Activated CD4-positive, CD25-positive, alpha-beta regulatory T cell treated with anti-CD3 and anti-CD28 coated beads, Interleukin-2, amount 50 U/mL, for 72 hours (primary cell): Measurements from ENCODE around the gene LTB4R.

ENCODE experiments used
- DNase-seq: peaks from one replicate; pipeline ENCODE4 v3.0.0; 2021

Gene LTB4R, protein sequence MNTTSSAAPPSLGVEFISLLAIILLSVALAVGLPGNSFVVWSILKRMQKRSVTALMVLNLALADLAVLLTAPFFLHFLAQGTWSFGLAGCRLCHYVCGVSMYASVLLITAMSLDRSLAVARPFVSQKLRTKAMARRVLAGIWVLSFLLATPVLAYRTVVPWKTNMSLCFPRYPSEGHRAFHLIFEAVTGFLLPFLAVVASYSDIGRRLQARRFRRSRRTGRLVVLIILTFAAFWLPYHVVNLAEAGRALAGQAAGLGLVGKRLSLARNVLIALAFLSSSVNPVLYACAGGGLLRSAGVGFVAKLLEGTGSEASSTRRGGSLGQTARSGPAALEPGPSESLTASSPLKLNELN

DNA sequence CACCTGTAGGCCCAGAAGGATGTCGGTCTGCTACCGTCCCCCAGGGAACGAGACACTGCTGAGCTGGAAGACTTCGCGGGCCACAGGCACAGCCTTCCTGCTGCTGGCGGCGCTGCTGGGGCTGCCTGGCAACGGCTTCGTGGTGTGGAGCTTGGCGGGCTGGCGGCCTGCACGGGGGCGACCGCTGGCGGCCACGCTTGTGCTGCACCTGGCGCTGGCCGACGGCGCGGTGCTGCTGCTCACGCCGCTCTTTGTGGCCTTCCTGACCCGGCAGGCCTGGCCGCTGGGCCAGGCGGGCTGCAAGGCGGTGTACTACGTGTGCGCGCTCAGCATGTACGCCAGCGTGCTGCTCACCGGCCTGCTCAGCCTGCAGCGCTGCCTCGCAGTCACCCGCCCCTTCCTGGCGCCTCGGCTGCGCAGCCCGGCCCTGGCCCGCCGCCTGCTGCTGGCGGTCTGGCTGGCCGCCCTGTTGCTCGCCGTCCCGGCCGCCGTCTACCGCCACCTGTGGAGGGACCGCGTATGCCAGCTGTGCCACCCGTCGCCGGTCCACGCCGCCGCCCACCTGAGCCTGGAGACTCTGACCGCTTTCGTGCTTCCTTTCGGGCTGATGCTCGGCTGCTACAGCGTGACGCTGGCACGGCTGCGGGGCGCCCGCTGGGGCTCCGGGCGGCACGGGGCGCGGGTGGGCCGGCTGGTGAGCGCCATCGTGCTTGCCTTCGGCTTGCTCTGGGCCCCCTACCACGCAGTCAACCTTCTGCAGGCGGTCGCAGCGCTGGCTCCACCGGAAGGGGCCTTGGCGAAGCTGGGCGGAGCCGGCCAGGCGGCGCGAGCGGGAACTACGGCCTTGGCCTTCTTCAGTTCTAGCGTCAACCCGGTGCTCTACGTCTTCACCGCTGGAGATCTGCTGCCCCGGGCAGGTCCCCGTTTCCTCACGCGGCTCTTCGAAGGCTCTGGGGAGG lies at the start of gene LTB4R:
Gene LTB4R, plus strand, starts transcription at position 857 of the 959 bp plus-strand sequence. CDS start 4,150 bp downstream, outside the sequence.
- DNase-seq: peak; percentile 73

DNA sequence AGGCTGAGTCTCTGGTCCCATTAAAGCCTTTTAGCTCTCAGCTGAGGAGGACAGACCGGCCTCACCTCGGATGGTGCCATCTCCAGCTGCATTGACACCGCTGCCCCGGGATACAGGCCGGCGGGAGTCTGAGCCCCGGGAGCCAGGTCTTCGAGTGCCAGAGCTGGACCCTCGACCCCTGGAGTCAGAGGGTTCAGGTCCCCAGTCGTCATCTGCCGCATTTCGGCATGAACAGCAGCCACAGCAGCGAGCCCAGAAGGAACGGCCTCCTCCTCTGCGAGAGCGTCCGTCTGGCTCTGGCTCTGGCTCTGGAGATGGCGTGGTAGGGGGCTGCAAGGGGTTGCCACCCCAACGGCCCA lies 49.4 kb upstream of the LTB4R start:
- no peak for DNase-seq

DNA sequence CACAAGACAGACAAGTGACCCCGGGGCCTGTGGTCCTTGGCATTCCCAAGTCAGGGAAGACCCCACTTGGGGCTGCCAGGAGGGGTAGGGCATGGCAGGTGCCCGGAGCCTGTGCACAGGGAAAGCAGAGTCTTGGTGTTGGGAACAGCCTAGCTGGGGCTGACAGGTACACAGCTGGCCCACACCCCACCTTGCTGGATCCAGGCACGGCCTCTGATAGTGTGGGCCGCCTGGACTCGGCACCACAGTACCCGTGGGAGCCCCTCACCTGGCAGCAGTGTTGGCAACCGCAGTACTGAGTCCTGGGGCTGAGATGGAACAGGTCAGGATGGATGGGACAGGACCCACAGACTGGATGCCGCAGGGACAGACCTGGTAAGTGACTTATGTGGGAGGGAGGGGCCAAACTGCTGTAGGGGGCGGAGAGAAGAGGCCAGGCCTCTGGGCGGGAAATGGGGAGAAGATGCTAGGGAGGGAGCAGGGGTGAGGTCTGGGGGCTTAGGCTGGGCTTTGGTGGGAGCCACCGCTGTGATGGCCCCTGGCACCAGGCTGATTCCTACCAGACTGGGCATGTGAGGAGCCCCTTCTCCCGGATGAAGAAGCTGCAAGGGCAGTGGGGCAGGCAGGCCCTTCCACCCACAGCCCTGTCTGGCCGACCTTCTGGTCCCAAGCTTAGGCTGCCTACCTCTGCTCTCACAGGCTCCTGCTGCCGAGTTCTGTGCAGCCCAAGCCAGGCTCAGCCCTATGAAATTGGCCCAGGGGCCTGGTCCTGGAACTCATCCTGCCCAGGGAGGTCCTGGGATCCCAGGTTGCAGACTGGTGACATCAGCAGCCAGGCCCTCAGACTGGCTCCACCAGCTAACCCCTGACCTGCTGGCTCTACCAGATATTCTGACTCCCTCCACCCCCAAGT lies 48.2 kb upstream of the LTB4R start, which contains the start of gene TGM1:
Gene TGM1, minus strand, starts transcription at position 357 of the 913 bp plus-strand sequence. CDS start 825 bp downstream, outside the sequence.
- DNase-seq: no peak

DNA sequence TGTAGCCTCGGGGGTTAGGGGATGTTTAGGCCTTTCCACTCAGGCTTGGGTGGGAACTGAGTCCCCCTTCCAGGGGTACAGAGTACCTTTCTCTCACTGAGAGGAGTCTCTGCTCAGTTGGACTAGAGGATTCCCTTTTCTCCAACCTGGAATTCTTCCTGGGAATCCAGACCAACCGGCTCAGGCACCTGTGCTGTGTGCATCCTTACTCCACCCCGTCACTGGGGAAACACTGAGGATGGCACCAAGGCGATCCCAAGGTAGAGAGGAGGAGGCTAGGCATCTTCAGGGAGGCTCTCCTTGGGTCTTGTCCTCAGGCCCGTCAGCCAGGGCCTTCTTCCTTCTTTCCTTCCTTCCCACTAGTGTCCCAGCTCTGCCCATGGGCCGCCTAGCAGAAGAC lies 47.5 kb upstream of the LTB4R start:
- DNase-seq: no peak

DNA sequence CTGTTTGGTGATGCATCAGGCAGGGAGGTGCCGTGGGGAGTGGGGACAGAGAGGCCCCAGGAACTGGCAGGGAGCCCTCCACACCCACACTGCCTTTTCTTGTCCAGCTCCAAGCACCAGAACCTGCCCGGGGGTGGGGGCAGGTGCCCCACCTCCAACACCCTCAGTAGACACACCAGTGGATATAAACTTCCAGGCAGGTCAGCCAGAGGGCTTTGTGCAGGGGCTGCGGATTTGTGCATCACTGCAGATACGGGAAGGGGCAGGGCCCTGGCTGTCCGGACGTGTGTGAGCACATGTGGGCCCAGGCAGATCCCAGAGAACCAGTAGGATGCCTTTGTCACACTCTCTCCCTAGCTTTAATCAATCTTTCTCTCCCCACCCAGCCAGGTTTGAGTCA lies 47.0 kb upstream of the LTB4R start:
- DNase-seq: no peak

DNA sequence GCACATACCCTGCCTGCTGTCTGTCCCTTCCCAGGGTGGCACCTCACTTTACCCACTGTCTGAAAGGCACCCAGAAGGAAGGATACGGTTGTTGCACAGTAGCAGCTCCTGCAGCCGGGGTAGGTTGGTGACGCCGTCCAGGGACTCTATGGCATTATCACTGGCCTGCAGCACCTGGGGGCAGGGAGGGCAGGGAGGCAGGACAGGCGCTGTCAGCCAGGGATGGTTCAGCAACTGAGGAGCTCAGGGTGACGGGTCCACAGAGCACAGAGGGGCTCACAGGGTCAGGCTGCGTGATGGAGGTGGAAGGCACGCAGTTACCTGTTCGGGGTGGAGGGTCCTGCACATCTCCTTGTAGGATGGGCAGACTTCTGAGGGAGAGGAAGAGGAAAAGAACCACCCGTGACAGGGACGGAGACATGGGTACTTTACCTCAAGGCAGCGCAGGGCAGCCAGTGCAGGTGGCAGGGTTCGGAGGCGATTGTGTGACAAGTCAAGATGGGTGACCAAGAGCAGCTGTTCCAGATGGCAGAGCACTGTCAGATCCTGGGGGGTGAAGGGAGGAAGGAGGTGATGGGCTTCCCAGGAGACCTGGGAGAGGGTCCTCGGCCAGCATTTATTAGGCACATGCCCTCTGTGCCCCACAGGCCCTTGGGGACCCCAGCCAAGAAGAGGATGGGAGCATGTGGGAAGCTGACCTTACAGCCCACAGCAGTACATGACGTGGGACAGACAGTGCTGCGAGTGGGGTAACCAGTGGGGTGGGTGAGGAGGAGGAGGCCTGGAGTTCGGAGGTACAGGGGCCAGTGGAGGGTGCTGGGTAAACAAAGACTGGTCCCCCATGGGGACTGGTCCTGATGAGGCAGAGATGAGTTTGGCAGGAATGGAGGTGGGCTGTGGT lies 44.7 kb upstream of the LTB4R start:
- no peak for DNase-seq

DNA sequence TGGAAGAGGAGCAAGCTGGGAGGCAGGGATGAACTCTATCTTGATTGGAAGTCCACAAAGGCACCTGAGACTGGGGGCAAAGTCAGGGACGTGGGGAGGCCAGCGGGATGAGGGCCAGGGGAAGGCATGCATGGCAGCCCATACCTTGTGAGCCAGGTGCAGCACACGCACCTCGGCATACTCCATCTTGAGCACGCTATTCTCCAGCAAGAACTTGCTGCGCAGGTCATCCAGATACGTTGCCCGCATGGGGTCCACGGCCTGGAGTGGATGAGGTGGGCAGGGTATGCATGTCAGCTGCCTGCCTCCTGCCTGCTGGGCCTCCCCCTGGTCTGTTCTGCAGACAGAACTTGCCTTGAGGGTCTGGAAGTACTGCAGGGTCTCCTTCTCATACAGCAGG lies 43.8 kb upstream of the LTB4R start:
- no peak for DNase-seq

DNA sequence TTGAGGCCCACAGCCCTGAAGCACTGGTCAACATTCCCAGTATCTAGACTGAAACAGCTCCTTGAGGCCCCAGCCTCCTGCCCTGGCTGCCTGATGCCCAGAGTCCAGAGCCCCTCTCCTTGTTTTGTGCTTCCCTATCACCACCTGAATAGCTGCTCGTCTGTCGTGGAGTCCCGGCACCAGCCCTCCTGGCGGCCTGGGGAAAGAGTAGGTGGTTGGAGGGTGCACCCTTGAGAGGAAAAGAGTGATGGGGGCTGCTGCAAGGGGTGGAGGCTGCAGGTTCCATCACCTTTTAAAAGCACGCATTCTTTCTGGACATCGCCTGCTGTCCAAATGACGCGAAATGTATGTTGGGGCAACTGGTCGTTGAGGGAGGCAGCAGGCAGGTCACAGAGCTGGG lies 43.1 kb upstream of the LTB4R start:
- DNase-seq: no peak

DNA sequence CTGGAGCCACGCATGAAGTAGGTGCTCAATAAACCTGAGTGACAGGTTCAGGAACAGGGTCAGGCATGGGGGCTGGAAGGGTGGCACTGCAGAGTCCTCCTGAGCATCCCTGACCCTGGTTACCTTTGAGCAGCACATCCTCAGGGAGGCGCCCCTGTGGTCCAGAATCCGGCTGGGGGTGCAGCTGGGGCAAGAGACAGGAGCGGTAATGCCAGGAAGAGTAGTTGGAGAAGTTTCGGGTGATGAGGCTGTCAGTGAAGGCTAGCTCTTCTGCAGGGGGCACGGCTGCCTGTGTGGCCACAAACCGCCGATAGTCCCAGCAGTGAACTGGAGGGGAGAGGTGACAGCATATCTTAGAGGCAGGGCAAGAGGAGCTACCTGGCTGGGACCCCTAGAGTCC lies 41.9 kb upstream of the LTB4R start:
- no peak for DNase-seq

DNA sequence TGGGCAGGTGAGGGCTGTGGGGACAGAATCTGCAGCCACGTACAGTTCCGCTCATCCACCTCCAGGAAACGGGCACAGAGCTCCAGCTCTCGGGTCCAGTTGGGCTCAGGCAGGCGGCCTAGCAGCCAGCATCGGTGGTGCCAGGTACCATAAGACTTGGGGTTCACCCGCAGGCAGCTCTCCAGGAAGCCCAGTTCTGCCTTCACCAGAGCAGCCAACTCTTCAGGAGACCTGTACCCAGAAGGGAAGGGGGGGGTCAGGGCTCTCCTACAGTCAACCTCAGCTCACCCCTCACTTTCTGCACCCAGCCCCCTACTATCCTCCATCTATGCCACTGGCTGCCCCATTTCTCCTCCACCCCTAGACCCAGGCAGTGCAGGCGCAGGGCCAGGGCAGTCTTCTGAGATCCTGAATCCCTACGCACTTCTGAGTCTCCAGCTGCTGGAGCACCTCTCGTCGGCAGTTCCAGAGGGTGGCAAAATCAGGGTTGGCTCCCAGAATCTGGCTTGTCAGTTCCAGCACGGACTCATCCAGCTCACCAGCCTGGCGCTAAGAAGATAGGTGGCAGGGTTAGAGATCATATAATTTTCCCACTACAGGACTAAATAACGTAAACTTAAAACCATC lies 41.3 kb upstream of the LTB4R start:
- DNase-seq: no peak

DNA sequence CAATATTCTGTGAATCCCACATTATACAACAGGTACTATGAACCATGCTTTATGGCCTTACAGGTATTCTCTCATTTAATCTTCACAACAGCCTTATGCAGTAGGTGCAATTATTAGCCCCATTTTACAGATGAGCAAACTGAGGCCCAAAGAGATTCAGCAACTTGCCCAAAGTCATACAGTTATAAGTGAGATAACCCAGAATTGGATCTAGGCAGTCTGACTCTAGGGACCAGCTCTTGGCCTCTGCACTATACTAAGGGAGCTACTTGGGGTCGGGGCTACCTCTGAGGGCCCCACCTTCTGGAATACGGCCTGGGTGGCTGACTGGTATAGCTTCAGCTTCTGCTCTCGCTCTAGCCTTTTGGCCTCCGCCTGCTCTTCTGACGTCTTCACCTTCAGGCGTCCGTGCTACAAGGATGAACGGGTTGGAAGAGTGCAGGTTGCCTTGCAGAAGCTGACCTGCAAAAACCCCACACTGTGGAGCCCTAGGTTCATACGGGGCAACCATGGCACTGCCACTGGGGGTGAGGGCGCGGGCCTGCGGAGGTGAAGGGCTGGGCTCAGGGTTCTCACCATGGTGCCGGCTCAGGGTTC lies 40.7 kb upstream of the LTB4R start:
- no peak for DNase-seq

DNA sequence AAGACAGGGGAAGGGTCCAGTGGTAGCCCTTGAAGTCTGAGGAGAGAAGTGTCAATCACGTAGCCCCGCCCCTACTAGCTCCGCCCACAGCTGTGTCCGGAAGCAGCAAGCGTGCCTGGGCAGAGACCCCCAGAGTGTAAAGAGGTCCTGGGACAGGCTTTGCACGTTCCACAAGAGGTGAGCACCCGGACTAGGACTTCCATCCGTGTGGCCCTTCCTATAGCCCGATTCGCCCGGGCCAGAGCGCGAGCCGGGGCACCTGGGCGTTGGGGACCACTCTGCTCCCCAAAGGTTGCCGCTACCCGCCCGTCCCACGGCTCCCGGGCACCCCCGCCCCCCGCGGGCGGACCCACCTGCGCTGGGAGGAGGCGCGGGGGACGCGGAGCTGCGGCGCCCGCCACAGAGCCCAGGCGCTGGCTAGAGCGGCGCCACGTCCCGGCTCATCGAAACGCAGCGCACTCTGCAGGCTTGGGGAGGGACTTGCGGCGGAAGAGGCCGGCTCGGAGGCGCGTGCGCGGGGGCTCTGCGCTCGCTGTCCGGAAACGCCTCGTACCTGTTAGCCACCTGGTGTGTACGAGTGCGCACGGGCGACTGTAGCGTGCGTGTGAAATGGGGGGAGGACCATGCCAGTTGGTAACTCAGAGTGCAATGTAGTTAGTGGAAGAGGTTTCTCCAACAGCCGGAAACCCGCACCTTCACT lies 40.0 kb upstream of the LTB4R start, which contains the start of gene RABGGTA:
Gene RABGGTA, minus strand, starts transcription at position 464 of the 700 bp plus-strand sequence. CDS start 482 bp downstream, outside the sequence.
- DNase-seq: peak; percentile 88

DNA sequence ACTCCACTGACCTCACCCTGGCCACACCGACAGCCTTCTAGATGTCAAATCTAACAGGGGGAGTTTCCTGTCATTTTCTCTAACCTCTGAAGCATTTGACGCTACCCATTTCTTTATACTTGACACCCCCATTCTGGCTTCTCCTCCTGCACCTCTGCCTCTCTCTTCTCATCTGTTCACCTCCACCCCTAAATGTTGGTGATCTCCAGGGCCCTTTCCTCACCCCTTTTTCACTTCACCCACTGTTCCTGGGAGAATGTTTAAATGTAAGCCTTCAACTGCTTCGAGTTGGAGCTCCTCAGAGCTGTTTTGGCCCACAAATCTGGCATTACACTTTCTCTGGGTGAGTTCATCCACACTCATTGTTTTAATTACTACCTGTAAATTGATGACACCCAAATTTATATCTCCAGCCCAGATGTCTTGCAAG lies 39.5 kb upstream of the LTB4R start:
- DNase-seq: no peak

DNA sequence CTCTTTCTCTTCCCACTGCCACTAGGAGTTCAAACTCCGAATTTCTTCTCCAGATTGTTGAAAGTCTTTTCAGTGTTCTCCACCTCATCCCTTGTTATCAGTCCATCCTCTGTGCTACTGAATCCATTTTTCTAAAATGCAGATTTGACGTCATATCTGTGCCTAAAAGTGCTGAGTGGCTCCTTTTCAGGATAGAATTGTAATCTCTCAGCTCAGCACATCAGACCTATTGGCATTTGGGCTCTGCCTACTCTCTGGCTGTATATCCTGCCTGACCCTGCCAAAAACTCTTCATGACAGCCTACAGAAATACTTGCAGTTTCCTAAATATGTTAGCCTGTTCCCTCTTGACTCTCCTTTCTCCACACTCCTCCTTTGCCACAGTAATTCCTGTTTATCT lies 38.8 kb upstream of the LTB4R start:
- no peak for DNase-seq

DNA sequence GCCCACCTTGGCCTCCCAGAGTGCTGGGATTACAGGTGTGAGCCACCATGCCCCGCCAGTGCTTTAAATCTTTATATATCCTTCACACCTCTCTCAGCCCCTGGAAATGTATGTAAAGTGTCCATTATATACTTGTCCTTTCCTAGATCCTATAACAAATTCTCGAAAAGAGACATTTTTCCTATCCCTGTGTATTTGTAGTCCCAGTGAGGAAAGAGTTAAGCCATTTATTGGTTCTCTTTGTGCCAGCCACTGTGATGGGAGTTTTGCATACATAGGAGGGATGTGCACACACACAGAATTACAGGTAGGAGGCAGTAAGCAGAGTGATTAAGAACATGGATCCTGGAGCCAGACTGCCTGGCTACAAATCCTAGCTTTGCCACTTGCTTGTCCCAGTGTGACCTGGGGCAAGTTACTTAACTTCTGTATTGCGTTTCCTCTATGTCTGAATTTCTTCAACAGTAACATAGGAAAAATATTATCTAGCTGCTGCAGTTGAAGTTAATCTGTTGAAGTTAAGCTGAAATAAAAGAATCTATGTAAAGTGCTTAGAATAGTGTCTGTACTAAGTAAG lies 37.8 kb upstream of the LTB4R start:
- no peak for DNase-seq

DNA sequence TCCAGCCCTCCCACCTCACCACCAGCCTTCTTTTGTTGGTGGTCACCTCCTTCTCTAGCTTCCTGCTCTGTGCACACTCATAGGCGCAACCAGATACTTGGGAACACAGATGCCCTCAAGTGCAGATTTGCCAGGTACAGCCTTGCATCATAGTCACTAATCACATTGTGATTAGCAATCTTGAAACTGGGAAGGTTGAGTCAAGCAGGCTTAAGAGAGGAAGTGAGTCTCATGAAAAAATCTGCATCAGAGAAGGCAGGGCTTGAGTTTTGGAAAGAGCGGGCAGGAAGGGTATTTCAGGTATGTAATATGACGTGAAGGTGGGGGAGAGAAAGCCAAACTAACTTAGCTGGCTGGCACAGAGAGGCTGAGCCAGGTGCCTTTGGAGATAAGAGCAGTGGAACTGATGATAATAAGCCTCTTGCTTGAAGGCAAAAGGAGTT lies 37.2 kb upstream of the LTB4R start:
- no peak for DNase-seq

DNA sequence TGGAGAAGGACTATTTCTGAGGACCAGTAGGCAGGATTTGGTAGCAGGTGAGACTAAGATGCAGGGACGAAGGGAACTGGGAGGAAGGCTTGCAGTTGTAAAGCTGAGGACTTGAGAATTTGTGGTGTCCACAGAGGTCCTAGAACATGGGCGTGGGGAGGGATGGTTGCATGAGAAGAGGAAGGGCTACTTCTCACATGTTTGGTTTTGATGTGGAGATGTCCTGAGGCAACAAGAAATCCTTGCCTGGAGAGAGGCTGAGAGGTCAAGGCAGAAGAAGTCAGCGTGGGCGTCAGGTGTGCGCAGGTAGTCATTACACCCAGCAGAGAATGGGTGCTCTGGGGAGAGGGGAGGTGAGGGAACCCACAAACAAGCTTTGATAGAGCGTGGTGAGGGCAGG lies 34.2 kb upstream of the LTB4R start:
- no peak for DNase-seq

DNA sequence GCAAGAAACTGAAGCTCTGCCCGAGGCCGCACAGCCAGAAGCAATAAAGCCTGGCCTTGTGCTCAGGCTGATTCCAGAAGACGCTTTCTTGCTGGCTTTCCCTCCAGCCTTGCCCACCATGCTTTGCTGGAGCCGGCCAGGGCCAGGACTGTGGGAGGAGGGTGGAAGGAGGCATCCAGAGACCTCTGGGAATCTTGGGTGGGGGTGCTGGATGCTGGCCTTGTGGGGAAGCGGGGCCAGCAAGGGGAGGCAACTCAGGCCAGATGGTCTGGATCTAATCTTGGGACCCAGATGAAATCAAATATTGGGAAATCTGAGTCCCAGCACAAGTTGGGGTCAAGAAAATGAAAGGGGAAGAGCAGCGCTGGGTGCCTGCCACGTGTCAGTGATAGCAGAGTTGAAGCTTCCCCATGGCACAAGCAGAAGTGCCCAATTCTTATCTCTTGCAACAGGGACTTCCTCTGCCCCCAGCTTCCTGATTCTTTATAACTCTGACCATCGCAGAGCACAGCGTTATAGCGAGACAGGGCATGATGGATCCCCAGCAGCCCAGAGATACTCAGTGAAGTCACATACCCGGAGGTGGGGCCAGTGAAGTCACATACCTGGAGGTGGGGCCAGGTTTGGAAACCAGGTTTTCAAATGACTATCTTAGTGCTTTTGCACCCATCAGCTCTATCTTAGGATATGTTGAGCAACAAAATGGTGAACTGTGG lies 33.5 kb upstream of the LTB4R start:
- no peak for DNase-seq

DNA sequence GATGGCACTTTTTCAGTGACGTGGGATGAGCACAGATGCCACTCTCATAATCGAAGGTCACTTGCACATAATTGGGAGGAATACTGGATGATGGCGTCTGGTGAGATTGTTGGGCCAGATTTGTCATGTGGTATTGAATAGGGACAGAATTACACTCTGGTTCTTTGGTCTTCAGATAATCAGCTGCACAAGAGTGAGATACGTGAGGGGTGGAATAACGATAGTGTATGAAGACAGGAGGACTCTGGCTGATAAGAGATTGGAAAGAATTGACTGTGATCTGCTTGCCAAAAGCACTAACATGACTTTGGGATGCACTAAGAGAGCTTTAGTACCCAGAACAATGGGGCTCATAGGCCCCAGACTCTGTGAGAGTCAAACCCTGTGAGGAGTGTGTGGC lies 32.9 kb upstream of the LTB4R start:
- DNase-seq: no peak
